HG02798 (cell line): ENCODE measurements around the gene IGSF8.

Source experiments
- ATAC-seq: cut with Tn5 transposase; IDR thresholded peaks from one replicate; pipeline ENCODE4 v1.9.1; 2021; ENCODE audit warnings: mild to moderate bottlenecking; ENCODE audit not compliant: unreplicated experiment, poor library complexity

Gene IGSF8

DNA sequence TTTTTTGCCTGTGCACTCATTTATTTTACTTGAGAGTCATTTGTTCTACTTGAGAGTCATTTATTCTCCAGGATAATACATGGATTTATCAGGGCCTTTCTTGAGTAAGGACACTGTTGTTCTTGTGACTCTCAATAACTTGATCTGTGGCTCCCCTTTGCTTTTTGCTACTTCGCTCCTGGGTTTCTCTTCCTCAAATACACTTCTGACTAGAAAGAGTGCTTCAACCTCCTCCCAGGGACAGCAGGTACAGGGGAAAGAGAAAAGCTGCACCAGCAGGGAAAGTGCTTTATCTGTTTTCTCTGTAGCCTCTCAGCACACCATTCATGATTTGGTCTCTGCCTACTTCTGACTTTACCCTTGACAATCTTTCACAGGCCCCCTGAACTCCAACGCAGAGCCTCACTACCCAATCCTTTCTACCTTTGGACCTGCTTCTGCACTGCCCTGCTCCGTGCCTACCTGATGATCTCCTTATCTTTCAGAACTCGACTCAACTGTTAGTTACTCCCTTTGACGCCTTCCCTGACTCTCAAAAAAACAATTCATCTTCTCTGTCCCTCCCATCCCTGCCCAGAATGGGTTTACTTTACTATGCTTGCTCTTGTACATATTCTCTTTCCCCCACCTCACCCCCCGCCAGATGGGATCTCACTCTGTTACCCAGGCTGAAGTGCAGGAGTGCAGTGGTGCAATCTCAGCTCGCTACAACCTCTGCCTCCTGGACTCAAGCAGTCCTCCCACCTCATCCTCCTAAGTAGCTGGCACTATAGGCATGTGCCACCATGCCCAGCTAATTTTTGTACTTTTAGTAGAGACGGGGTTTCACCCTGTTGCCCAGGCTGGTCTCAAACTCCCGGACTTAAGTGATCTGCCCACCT is 51.1 kb downstream of the IGSF8 start:
- peak; percentile 28 for ATAC-seq

DNA sequence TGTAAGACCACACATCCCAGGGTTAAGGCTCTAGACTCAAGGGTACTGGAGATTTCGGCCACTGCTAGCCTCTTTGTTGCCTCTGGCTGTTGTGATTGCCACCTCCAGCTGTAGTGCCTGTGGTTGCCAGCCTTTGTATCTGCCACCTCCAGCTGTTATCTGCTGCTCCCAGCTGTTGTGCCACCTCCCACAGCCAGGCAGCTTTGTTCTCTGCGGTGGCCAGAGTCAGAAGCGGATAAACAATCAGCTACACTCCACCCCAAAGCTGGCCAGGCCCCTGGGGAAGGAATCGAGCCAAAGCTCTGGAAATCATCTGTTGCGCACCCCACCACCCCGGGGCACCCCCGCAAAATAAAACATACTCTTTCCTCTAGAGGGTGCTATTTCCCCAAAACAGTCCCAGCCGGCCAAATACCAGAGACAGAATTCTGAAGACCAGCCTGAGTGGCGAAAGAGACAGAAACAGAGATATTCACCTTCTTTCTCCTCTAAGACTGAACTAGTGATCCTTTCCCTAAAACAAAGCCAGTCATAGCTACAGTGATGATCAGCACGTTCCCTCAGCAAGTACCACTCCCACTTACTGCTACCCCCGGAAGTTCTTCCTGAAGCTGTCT is 51.8 kb downstream of the IGSF8 start:
- peak; percentile 77 for ATAC-seq

DNA sequence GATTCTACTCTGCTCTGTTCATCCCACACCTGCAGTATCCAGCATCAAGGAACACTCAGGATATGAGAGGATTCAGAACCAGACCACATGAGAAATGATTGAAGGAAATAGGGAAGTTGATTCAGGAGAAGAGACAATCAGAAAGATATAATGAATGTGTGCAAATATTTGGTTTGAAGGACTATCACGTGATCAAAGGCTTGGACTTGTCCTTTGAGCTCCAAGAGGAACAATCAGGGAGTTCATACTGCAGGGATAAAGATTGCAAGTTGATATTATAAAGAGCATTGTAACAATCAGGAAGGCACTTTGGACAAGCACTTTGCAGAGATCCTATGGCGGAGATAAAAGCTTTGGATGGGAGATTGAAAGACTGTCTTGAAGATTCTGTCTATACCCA is 52.8 kb downstream of the IGSF8 start:
- ATAC-seq = no peak

DNA sequence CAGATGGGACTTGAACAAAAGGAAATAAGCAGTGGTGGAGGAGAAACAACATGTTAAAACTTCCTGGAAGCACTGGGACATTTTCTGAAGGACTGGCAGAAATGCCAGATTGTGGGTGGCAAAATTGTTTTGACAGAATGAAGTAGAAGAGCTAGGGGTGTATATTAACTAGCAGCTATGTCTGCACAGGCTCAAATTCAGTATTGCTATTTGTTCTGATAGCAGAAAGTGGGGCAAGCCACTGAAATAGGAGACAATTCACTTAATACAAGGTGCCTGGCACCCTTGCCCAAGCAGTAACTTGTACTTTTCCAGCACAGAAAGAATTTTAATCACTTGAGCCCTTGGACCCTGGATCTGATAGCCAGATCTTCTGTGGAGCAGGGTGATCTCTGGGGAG is 54.9 kb downstream of the IGSF8 start:
- ATAC-seq = no peak
